Activated naive CD4-positive, alpha-beta T cell treated with anti-CD3 and anti-CD28 coated beads, Interleukin-2, amount 50 U/mL, for 24 hours (primary cell): ENCODE results near the gene SLC8A1.

Source experiments
- H3K27ac Mint-ChIP-seq: one replicate; pipeline ENCODE4 v1.8.0; 2021; ENCODE audit warnings: mild to moderate bottlenecking, mixed read lengths
- H3K27me3 Mint-ChIP-seq: one replicate; pipeline ENCODE4 v1.8.0; 2021; ENCODE audit warnings: mixed read lengths
- H3K36me3 Mint-ChIP-seq: one replicate; pipeline ENCODE4 v1.8.0; 2021; ENCODE audit warnings: mixed read lengths
- H3K4me1 Mint-ChIP-seq: one replicate; pipeline ENCODE4 v1.8.0; 2021; ENCODE audit warnings: mixed read lengths
- H3K4me3 Mint-ChIP-seq: one replicate; pipeline ENCODE4 v1.8.0; 2021; ENCODE audit warnings: mild to moderate bottlenecking, mixed read lengths
- H3K9me3 Mint-ChIP-seq: one replicate; pipeline ENCODE4 v1.8.0; 2021; ENCODE audit warnings: mixed read lengths

Gene SLC8A1

DNA sequence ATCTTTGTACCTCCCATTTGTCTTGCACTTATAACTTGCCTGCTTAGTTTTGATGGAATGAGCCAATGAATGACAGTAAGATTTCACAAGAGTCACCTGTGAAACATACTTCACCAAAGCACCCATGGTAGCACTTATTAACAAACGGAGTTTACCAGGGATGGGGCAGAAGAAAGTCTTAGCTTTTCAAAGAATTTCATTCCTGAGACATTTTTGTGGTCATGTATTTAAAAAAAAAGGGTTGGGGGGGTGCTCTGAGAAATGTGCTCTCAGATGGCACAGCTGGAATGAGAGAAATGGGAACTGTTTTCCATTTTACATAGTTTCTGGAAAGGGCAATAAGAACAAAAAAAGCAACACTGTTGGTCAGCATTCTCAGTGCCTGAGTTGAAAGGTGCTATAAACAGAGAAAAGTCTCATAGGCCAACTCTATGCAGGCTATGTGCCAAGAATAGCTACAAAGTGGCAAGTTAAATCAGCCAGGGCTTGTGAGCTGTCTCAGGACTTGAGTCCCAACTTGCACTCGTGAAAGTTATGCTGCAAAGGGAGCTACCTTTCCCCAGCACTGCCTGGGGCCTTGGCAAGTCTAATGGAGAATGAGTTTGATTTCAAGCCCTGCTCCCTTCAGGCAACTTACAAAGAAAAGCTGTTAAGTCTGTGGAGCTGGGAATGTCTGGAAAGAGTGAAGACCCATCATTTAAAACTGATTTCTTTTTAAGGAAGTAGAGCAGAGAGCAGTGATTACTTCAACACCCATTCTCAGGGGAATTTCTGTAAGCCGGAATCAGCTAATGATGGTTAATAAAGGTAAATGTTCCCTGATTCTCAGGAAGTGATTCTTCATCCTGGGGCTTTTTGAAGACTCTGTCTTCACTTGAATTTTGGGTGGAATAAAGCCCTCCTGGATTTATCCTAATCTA, 170.6 kb downstream of the SLC8A1 start:
- Mint-ChIP-seq H3K4me3 (no peak overlapping the region), H3K4me1 (no peaks in the 10 kb centered on the region), H3K9me3 (no peaks in the 10 kb centered on the region), H3K27me3 (no peaks in the 10 kb centered on the region), H3K36me3 (no peaks in the 10 kb centered on the region), H3K27ac (no peak overlapping the region)

DNA sequence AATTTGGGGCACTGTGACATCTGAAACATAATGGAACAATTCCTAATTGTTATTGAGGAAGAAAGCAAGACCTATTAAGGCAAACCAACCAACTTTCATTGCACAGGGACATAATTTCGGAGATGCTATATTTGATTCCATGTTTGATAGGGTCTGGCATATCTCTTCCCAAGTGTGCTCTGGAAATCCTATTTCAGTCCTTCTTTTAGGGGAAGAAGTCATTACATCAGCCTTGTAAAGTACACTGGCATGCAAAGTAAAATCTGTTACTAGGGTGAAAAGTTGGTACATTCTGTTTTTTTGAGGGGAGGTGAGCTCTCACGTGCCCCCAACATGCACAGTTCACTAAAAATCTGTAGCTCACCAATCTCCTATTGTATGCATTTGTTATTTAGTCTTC, 172.4 kb downstream of the SLC8A1 start:
- H3K27ac Mint-ChIP-seq, result no peak overlapping the region
- H3K4me3 Mint-ChIP-seq, result no peak overlapping the region
- H3K36me3 Mint-ChIP-seq, result no peaks in the 10 kb centered on the region
- H3K4me1 Mint-ChIP-seq, result no peaks in the 10 kb centered on the region
- H3K9me3 Mint-ChIP-seq, result no peaks in the 10 kb centered on the region
- no peaks in the 10 kb centered on the region for H3K27me3 Mint-ChIP-seq

DNA sequence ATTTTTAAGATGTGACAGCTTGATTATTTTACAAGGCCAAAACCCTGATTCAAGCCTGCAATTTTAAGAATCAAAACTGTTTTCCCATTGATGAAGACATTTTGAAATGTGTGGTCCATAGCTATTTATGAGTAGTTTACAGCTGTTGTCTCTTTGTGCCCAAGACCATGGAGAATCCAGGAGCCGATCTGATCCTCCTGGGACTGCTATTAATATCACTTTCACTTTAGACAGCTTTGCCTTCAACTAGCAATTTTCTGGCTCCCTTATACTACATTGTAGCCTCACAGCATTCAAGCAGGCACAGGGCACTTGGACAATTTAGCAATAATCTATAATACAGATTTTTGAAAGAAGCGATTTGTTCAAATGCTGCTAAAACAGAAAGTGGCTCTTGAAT, 172.9 kb downstream of the SLC8A1 start:
- Mint-ChIP-seq H3K4me1 (no peaks in the 10 kb centered on the region), H3K27me3 (no peaks in the 10 kb centered on the region), H3K27ac (no peak overlapping the region), H3K36me3 (no peaks in the 10 kb centered on the region), H3K9me3 (no peaks in the 10 kb centered on the region), H3K4me3 (no peak overlapping the region)

DNA sequence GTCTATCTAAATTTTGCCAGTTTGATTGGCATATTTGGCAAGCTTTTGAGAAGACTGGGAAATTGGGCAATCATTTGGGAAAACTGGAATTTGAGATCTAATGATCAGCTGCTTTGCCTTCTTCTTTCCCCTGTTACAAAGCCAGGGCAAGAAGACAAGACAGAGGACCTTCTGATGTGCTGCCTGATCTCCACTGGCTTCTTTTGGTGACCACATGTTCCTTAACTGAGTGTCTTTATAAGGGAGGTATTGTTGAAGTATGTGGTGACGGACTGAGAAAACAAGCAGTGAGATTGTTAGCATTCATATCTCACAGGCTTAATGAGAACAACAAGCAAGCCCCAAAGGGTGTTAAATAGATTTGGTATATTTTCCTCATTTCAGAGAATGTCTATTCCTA, 175.8 kb downstream of the SLC8A1 start:
- no peaks in the 10 kb centered on the region for H3K4me1 Mint-ChIP-seq
- no peaks in the 10 kb centered on the region for H3K36me3 Mint-ChIP-seq
- H3K9me3 Mint-ChIP-seq, result no peaks in the 10 kb centered on the region
- H3K27me3 Mint-ChIP-seq, result no peaks in the 10 kb centered on the region
- H3K27ac Mint-ChIP-seq, result no peak overlapping the region
- no peak overlapping the region for H3K4me3 Mint-ChIP-seq

DNA sequence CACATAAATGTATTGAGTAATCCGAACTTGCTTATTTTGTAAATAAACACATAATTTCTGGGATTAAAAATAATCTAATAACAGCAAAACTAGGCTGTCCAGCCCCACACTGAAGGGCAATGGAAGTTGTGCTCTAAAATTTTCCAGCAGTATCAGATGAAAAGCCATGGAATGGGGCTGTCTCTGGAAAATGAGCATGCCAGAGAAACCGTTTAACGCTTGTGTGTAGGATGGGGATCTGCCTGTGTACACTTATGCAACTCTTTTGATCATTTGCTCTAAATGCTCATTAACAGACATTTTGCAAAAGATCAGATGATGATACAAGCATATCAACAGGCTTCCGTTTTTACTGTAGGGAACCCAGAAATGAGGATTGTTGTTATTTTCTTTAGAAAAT, 177.6 kb downstream of the SLC8A1 start:
- no peak overlapping the region for H3K4me3 Mint-ChIP-seq
- no peaks in the 10 kb centered on the region for H3K27me3 Mint-ChIP-seq
- H3K9me3 Mint-ChIP-seq, result no peaks in the 10 kb centered on the region
- H3K4me1 Mint-ChIP-seq, result no peaks in the 10 kb centered on the region
- no peaks in the 10 kb centered on the region for H3K36me3 Mint-ChIP-seq
- H3K27ac Mint-ChIP-seq, result no peak overlapping the region

DNA sequence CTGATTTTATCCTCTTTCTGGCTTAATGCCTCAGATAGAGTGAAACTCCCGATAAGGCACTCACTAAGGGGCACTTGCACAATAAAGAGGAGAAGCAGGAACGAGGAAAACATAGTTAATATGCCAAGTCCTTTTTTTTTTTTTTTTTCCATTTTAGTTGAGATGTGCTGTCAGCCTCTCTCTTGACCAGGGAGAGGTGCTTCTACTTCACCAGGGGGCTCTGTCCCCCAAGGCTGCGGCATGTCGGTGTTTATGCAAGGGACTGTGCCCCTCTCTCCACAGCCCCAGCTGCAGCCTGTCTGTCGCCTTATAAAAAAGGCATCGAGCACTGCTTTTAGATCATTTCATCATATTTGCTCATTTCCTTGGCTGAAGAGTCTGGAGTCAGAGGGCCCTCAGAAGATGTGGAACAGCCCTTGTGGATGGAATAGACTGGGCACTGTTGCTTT, 178.1 kb downstream of the SLC8A1 start:
- Mint-ChIP-seq H3K27ac (no peak overlapping the region), H3K9me3 (no peaks in the 10 kb centered on the region), H3K4me1 (no peaks in the 10 kb centered on the region), H3K27me3 (no peaks in the 10 kb centered on the region), H3K36me3 (no peaks in the 10 kb centered on the region), H3K4me3 (no peak overlapping the region)

DNA sequence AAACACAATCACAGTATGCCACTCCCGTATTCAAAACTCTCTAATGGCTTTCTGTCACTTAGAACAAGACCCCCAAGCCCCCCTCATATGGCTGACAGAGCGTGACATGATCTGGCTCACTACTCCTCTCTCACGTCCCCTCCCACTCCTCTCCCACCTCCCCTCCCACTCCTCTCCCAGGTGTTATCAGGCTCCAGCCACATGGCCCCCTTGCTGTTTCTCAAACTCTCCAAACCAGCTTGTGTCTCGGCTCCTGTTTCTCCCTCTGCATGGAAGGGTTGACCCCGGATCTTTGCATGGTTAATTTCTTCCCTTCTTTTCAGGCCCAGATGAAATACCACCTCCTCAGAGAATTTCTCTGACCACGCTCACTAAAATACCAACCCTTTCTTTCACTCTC, 180.8 kb downstream of the SLC8A1 start:
- Mint-ChIP-seq H3K9me3 (no peaks in the 10 kb centered on the region), H3K4me1 (no peaks in the 10 kb centered on the region), H3K4me3 (no peak overlapping the region), H3K36me3 (no peaks in the 10 kb centered on the region), H3K27ac (no peak overlapping the region), H3K27me3 (no peaks in the 10 kb centered on the region)

DNA sequence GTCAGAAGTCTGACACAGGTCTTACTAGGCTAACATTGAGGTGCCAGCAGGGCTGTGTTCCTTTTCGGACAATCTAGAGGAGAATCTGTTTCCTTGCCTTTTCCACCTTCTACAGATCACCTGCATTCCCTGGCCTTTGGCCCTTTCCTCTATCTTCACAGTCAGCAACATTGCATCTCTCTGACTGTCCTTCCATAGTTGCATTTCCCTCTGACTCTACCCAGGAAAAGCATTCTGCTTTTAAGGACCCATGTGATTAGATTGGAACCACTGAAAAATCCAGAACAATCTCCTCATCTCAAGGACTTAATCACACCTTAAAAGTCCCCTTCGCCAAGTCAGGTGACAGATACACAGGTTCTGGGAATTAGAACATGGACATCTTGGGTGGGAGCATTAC, 181.5 kb downstream of the SLC8A1 start:
- H3K27me3 Mint-ChIP-seq, result no peaks in the 10 kb centered on the region
- no peak overlapping the region for H3K4me3 Mint-ChIP-seq
- H3K4me1 Mint-ChIP-seq, result no peaks in the 10 kb centered on the region
- no peaks in the 10 kb centered on the region for H3K36me3 Mint-ChIP-seq
- H3K9me3 Mint-ChIP-seq, result no peaks in the 10 kb centered on the region
- H3K27ac Mint-ChIP-seq, result no peak overlapping the region

DNA sequence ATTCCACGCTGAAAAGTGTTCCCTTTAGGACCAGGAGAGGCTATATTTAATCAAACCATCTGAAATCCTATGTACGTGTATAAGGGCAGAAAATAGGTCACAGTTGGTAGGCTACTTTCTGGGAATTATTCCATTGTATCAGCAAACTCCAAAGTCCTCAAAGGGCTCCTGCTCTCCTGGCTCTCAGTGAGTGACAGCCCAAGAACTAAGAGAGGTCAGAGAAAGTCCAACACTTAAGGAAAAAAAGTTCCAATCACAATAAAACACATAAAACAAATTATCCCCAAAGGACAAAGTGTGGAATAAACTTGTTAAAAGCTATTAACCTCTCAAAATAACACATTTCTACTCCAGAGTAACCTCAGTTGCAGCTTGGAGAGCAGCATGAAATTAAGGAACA, 183.3 kb downstream of the SLC8A1 start:
- Mint-ChIP-seq H3K27ac (no peak overlapping the region), H3K4me1 (no peaks in the 10 kb centered on the region), H3K9me3 (no peaks in the 10 kb centered on the region)

DNA sequence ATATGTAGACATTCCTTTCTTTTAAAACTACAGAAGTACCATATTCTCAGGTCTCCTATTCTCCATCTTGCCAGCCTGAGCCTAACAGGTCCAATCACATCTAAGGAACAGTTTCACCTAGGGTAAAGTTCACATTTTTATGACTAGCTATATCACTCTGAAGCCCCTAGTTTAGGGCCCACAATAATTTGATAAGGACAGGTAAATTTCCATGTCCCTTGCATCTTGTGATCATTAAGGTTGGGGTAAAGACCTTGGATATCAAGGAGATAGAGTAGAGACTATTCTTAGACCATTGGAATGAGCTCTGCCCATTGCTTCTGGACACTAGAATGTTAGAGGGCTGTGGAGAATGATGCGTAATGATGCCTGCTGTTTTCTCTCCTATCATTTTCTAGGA, 185.7 kb downstream of the SLC8A1 start:
- H3K36me3 Mint-ChIP-seq, result no peaks in the 10 kb centered on the region

More for the DNA sequence above, 183.3 kb downstream of the SLC8A1 start:
- Mint-ChIP-seq H3K27me3 (no peaks in the 10 kb centered on the region), H3K4me3 (no peak overlapping the region), H3K36me3 (no peaks in the 10 kb centered on the region)

DNA sequence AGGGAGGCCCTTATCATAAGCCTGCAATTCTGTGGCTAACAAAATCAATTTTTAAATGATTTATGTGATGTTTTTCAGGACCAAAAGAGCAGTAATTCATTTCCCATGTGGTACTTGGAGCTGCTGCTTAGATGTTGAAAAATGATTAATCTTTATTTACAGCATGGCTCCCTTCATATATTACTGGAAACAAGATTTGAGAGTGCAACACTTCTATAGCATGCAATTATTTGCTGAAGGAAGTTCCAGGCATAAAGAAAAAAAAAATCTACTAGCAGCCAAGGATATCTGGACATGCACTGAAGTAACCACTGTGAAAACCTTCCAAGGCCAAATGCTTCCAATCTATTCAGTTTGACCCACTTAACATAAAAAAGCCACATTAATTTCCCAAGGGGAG, 186.3 kb downstream of the SLC8A1 start:
- H3K4me3 Mint-ChIP-seq, result no peak overlapping the region

More for the DNA sequence above, 185.7 kb downstream of the SLC8A1 start:
- no peaks in the 10 kb centered on the region for H3K4me1 Mint-ChIP-seq
- H3K4me3 Mint-ChIP-seq, result no peak overlapping the region
- H3K9me3 Mint-ChIP-seq, result no peaks in the 10 kb centered on the region
- H3K27ac Mint-ChIP-seq, result no peak overlapping the region
- H3K27me3 Mint-ChIP-seq, result no peaks in the 10 kb centered on the region

DNA sequence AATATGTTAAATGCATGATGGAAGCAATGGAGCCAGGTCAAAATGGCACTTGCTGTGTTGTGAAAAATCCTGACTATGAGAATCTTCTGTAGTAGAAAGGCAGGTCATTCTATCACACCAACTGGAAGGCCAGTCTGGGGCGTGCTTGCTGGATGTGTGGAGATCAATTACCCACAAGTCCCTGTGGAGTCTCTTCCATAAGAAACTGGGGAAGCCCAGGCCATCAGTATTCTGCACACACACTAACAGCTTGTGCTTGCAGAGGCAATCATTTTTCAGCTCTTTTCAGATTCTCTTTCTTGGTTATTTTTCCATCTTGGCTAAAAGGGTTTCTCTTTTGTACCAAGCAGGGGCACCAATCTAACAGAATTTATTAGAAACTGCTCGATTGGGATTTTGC, 190.8 kb downstream of the SLC8A1 start:
- Mint-ChIP-seq H3K27me3 (no peaks in the 10 kb centered on the region), H3K27ac (no peak overlapping the region), H3K36me3 (no peaks in the 10 kb centered on the region), H3K4me1 (no peaks in the 10 kb centered on the region), H3K9me3 (peaks cover 10% of the 10 kb centered on the region), H3K4me3 (no peak overlapping the region)

More for the DNA sequence above, 186.3 kb downstream of the SLC8A1 start:
- Mint-ChIP-seq H3K36me3 (no peaks in the 10 kb centered on the region), H3K27ac (no peak overlapping the region), H3K27me3 (no peaks in the 10 kb centered on the region), H3K9me3 (no peaks in the 10 kb centered on the region), H3K4me1 (no peaks in the 10 kb centered on the region)

DNA sequence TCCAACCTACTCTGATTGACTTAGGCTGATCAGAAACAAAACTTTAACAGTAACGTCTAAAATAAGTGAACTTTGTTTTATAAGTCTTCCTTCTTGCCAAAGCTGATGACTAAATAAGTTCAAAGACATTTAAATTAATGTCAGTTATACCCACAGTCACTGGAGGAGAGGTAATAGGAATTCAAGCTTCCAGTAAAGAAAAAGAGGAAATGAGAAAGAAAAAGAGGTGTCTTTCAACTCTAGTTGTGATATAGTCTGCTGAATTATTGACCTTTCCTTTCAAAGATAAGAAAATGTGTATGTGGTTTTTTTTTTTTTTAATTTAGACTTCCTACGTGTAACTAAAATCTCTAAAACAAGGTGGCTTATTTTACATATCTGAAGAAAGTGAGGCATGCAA, 191.5 kb downstream of the SLC8A1 start:
- Mint-ChIP-seq H3K4me3 (no peak overlapping the region), H3K9me3 (peaks cover 10% of the 10 kb centered on the region), H3K4me1 (no peaks in the 10 kb centered on the region), H3K36me3 (no peaks in the 10 kb centered on the region), H3K27ac (no peak overlapping the region), H3K27me3 (no peaks in the 10 kb centered on the region)

DNA sequence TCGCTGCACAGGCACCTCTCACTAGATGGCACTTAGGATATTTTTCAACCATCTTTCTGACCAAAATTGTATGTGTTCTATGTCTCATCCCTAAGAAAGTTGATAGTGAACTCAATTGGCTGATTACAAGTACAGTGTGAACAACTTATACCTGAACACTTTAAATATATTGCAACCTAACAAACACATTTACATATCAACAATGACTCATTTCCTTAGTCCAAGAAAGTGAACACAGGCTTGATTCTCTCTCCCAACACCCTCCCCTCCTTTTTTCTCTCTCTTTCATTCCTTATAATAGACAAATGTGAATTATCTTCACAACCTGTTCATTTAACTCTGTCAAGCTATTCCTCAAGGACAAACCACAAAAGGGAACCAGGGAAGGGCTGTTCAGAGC, 192.0 kb downstream of the SLC8A1 start:
- Mint-ChIP-seq H3K36me3 (no peaks in the 10 kb centered on the region), H3K9me3 (peaks cover 10% of the 10 kb centered on the region), H3K27ac (no peak overlapping the region), H3K4me3 (no peak overlapping the region), H3K4me1 (no peaks in the 10 kb centered on the region), H3K27me3 (no peaks in the 10 kb centered on the region)

DNA sequence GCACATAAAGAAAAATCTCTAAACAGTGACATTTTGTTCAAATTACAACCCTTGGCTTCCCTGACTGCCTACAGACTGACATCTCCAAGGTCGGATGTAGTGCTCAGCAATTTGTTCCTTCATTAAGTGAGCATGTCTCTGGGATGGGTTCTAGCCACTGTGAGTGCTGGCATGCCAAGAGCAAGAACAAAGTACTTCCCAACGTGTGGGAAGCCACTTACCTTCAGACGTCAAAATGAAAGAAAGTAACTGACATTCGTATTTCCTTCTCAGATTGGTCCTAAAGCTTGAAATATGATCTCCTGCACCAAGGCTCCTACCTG, 193.8 kb downstream of the SLC8A1 start:
- Mint-ChIP-seq H3K36me3 (no peaks in the 10 kb centered on the region), H3K9me3 (peaks cover 10% of the 10 kb centered on the region), H3K4me3 (no peak overlapping the region), H3K27me3 (no peaks in the 10 kb centered on the region), H3K27ac (no peak overlapping the region), H3K4me1 (no peaks in the 10 kb centered on the region)

DNA sequence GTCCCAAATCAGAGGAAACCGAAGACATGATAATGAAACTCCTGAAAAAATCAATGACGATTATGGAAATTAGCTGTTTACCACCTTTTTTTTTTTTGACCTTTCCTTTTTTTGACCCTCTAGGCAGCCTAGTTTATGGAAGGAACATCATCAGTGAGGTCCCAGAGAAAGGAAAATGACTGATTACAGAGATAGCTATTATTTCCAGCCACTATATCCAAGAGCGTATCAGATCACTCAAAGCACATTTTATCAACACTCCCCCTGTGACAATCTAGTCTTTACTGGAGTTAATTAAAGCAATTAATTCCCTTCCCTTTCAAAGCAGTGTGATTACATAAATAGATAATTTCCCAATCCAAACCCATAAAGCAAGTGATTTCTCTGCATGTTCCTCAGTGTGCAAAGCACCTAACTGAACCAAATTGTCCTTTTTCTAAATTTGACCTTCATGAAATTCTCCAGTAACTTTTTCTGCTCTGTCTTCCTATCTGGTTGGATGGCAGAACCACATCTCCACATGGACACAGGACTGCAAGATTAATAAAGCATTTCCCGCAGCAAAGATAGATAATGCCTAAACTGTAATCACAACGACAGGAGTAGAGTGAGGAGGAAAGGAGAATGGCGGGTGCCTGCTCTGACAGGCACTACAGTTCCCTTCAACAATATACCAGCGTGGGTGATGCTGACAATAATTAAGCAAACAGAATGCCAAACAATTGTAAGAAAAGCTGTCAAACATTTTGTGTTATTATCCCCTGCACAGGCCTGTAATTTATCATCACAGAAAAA, 194.4 kb downstream of the SLC8A1 start:
- H3K9me3 Mint-ChIP-seq, result peaks cover 10% of the 10 kb centered on the region
- no peaks in the 10 kb centered on the region for H3K4me1 Mint-ChIP-seq
- H3K27ac Mint-ChIP-seq, result no peak overlapping the region
- no peaks in the 10 kb centered on the region for H3K36me3 Mint-ChIP-seq
- no peaks in the 10 kb centered on the region for H3K27me3 Mint-ChIP-seq
- H3K4me3 Mint-ChIP-seq, result no peak overlapping the region
